H1 (cell line): ENCODE results near the gene ASMTL. TPM values are rescaled to one million over a fixed set of nuclear protein-coding genes. Genes with fewer than 3 reads are reported as not detected.

Experiments
- EZH2 ChIP-seq: fragments of 200-600 bp; sonication (generic); IDR thresholded peaks from 2 replicates; pipeline ENCODE4 v1.7.1; 2012; ENCODE audit warnings: low read depth, mild to moderate bottlenecking, moderate library complexity, low read length, inconsistent platforms; ENCODE audit not compliant: severe bottlenecking
- KDM4A ChIP-seq: IDR thresholded peaks from one replicate; pipeline ENCODE4 v1.7.1; 2012; ENCODE audit warnings: low read depth, mild to moderate bottlenecking, moderate library complexity, low read length, inconsistent platforms; ENCODE audit not compliant: severe bottlenecking
- RXRA ChIP-seq: IDR thresholded peaks from 2 replicates; pipeline ENCODE4 v1.6.1; 2011; ENCODE audit warnings: low read depth, mild to moderate bottlenecking, low read length, moderate library complexity; ENCODE audit not compliant: insufficient read depth
- YY1 ChIP-seq: IDR thresholded peaks from 2 replicates; pipeline ENCODE4 v1.6.1; 2011; ENCODE audit warnings: low read depth, mild to moderate bottlenecking, low read length
- polyA plus RNA-seq, 7 experiments: library from polyadenylated mRNA; depleted of rRNA in 3 of 7; stranded (reverse) in 5 of 7; unstranded in 2 of 7; fragments of >200 nt in 5 of 7; fragments of 200-250 nt in 2 of 7; gene quantifications; 1 replicate in 5 of 7; 2 replicates in 1 of 7; 4 replicates in 1 of 7; pipeline versions ENCODE4 v1.2.1 to v1.2.3, GENCODE V29; 2011 to 2013; ENCODE audit warnings: missing spikeins in 2 of 7, mixed read lengths in 2 of 7
- total RNA-seq: library from RNA; stranded (reverse); fragmentation: NEBNext Ultra II Directional; extraction: Animal tissue kit (Norgen Biotek cat#: 25700); gene quantifications from 2 replicates; pipeline ENCODE4 v1.2.1, GENCODE V29; 2021

ASMTL gene
- total and polyA plus RNA-seq, 2 of the 8 experiments (the other 6 are each of a cell fraction or from before 2014, with no cell fraction given): 75.6 to 81.4 TPM

DNA sequence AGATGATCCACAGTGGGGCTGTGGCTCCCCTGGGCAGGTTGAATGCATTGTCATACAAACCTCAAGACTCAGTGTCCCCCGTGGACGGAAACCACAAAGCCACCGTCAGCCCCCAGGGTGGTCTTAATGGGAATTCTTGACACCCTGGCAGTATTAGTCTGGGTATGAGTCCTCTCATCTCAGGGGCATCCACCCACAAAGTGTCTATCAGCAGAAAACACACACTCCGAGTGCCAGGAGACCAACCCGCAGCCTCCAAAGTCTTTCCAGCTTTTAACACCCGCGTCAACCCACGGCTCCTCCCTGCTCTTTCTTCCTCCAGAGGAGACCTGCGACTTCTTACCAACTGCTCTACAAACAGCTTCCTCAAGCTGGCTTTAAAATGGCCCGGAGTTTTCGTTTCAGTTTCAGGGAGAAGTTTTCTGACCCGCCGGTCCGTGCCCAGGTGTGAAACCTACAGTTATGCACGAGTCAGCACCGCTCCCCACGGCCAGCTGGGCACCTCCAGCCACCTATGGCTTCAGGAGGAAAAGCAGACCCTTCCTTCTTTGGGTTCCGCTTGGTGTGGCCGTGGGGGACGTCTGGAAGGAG lies 14.4 kb upstream of the ASMTL start (continued):
- TF ChIP-seq EZH2: no peak
- TF ChIP-seq YY1: no peak
- TF ChIP-seq RXRA: no peak
- no peak for TF ChIP-seq KDM4A
- TF ChIP-seq, all 59 proteins: peak for 0
